ENCODE data around the gene PAQR9.

DNA sequence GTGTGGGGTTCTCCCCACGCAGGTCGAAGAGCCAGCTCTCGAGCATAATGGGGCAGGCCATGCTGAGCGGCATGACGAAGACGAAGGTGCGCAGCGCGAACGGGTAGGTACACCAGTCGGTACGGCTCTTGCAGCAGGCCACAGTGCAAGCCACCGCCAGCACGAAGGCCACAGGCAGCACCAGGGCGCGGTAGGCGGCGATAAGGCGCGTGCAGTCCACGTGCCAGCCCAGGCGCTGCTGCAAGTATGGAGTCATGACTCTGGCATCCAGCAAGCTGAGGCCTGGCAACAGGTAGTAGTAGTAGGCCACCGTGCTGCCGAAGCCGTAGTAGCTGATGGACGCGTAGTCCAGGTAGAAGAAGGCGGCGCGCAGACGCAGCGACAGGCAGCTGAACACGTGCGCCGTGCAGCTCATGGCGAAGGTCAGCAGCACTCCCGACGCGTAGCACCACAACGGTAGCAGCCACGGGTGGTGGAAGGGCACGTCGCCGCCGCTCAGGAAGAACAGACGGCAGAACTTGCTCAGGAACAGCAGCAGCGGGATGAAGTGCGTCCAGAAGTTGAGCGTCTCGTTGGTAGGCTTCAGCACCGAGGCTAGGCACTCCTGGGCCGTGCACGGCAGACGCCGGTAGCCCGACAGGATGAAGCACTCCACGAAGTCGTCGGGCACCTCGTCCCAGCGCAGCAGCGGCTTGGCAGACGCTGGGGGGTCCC, 797 bp downstream of the PAQR9 start:
- TF ChIP-seq, protein P1, sequence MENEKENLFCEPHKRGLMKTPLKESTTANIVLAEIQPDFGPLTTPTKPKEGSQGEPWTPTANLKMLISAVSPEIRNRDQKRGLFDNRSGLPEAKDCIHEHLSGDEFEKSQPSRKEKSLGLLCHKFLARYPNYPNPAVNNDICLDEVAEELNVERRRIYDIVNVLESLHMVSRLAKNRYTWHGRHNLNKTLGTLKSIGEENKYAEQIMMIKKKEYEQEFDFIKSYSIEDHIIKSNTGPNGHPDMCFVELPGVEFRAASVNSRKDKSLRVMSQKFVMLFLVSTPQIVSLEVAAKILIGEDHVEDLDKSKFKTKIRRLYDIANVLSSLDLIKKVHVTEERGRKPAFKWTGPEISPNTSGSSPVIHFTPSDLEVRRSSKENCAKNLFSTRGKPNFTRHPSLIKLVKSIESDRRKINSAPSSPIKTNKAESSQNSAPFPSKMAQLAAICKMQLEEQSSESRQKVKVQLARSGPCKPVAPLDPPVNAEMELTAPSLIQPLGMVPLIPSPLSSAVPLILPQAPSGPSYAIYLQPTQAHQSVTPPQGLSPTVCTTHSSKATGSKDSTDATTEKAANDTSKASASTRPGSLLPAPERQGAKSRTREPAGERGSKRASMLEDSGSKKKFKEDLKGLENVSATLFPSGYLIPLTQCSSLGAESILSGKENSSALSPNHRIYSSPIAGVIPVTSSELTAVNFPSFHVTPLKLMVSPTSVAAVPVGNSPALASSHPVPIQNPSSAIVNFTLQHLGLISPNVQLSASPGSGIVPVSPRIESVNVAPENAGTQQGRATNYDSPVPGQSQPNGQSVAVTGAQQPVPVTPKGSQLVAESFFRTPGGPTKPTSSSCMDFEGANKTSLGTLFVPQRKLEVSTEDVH (IDR thresholded peaks at IDR 0.05; ENCODE audit: low read depth, partially characterized antibody), result no peak
- TF ChIP-seq SMARCA4 (IDR thresholded peaks at IDR 0.05) (no peak), MXI1 (IDR thresholded peaks at IDR 0.05; ENCODE audit: low read depth, low read length) (no peak), ZNF707 (CRISPR knock-in tag; conservative IDR thresholded peaks at IDR 0.05) (no peak), YY1 (IDR thresholded peaks at IDR 0.05; ENCODE audit: borderline replicate concordance in 1 of 3, control insufficient read depth in 1 of 3, extremely low read depth in 1 of 3, insufficient read depth in 3 of 3, insufficient read length in 1 of 3, insufficient replicate concordance in 2 of 3, low read depth in 1 of 3, low read length in 2 of 3) (no peak), RAD21 (CRISPR knock-in tag; conservative IDR thresholded peaks at IDR 0.05 in 1 of 2, IDR thresholded peaks at IDR 0.05 in 1 of 2) (no peak), MAFK (IDR thresholded peaks at IDR 0.05; ENCODE audit: low read length) (no peak)
- TF ChIP-seq, protein P2, sequence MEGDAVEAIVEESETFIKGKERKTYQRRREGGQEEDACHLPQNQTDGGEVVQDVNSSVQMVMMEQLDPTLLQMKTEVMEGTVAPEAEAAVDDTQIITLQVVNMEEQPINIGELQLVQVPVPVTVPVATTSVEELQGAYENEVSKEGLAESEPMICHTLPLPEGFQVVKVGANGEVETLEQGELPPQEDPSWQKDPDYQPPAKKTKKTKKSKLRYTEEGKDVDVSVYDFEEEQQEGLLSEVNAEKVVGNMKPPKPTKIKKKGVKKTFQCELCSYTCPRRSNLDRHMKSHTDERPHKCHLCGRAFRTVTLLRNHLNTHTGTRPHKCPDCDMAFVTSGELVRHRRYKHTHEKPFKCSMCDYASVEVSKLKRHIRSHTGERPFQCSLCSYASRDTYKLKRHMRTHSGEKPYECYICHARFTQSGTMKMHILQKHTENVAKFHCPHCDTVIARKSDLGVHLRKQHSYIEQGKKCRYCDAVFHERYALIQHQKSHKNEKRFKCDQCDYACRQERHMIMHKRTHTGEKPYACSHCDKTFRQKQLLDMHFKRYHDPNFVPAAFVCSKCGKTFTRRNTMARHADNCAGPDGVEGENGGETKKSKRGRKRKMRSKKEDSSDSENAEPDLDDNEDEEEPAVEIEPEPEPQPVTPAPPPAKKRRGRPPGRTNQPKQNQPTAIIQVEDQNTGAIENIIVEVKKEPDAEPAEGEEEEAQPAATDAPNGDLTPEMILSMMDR (IDR thresholded peaks at IDR 0.05 in 2 of 3, conservative IDR thresholded peaks at IDR 0.05 in 1 of 3; ENCODE audit: insufficient read depth in 2 of 3, low read depth in 1 of 3, low read length in 3 of 3), result no peak
- TF ChIP-seq, protein P3, sequence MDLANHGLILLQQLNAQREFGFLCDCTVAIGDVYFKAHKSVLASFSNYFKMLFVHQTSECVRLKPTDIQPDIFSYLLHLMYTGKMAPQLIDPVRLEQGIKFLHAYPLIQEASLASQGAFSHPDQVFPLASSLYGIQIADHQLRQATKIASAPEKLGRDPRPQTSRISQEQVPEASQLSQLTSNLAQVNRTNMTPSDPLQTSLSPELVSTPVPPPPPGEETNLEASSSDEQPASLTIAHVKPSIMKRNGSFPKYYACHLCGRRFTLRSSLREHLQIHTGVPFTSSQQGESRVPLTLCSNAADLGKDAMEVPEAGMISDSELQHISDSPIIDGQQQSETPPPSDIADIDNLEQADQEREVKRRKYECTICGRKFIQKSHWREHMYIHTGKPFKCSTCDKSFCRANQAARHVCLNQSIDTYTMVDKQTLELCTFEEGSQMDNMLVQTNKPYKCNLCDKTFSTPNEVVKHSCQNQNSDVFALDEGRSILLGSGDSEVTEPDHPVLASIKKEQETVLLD (IDR thresholded peaks at IDR 0.05), result no peak
- TF ChIP-seq, protein P4, sequence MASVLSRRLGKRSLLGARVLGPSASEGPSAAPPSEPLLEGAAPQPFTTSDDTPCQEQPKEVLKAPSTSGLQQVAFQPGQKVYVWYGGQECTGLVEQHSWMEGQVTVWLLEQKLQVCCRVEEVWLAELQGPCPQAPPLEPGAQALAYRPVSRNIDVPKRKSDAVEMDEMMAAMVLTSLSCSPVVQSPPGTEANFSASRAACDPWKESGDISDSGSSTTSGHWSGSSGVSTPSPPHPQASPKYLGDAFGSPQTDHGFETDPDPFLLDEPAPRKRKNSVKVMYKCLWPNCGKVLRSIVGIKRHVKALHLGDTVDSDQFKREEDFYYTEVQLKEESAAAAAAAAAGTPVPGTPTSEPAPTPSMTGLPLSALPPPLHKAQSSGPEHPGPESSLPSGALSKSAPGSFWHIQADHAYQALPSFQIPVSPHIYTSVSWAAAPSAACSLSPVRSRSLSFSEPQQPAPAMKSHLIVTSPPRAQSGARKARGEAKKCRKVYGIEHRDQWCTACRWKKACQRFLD (CRISPR knock-in tag; IDR thresholded peaks at IDR 0.05), result no peak

Measured in K562 (cell line).